ENCODE measurements around the gene TP53I3.

GRCh38 chr2:24123922-24124580, 39.4 kb upstream of the TP53I3 start:
- no peak for TF ChIP-seq EGR1 (IDR thresholded peaks at IDR 0.05; ENCODE audit: low read depth)
- TF ChIP-seq EZH2 (IDR thresholded peaks at IDR 0.05) = no peak
- TF ChIP-seq YY1 (IDR thresholded peaks at IDR 0.05; ENCODE audit: extremely low read depth, insufficient replicate concordance, low read depth, low read length) = no peak
- TF ChIP-seq, protein P1, sequence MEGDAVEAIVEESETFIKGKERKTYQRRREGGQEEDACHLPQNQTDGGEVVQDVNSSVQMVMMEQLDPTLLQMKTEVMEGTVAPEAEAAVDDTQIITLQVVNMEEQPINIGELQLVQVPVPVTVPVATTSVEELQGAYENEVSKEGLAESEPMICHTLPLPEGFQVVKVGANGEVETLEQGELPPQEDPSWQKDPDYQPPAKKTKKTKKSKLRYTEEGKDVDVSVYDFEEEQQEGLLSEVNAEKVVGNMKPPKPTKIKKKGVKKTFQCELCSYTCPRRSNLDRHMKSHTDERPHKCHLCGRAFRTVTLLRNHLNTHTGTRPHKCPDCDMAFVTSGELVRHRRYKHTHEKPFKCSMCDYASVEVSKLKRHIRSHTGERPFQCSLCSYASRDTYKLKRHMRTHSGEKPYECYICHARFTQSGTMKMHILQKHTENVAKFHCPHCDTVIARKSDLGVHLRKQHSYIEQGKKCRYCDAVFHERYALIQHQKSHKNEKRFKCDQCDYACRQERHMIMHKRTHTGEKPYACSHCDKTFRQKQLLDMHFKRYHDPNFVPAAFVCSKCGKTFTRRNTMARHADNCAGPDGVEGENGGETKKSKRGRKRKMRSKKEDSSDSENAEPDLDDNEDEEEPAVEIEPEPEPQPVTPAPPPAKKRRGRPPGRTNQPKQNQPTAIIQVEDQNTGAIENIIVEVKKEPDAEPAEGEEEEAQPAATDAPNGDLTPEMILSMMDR (IDR thresholded peaks at IDR 0.05 in 2 of 3, conservative IDR thresholded peaks at IDR 0.05 in 1 of 3; ENCODE audit: borderline replicate concordance in 1 of 3, insufficient read depth in 1 of 3, low read depth in 2 of 3, low read length in 2 of 3) = no peak
- no peak for TF ChIP-seq TCF7L2 (IDR thresholded peaks at IDR 0.05; ENCODE audit: borderline replicate concordance, extremely low read depth, insufficient read depth, insufficient read length)
- TF ChIP-seq POLR2A (IDR thresholded peaks at IDR 0.05; ENCODE audit: borderline replicate concordance, extremely low read depth, insufficient read depth, insufficient read length) = no peak
- no peak for TF ChIP-seq MAX (IDR thresholded peaks at IDR 0.05)
- TF ChIP-seq REST (IDR thresholded peaks at IDR 0.05; ENCODE audit: low read depth) = no peak
- TF ChIP-seq POLR2AphosphoS5 (IDR thresholded peaks at IDR 0.05; ENCODE audit: low read depth, low read length) = no peak
